ENCODE results near the gene RPL15.

RPL15 gene

GRCh38 chr3:23894254-23895061, 22.5 kb upstream of the RPL15 start:
- TF ChIP-seq REST (IDR thresholded peaks at IDR 0.05; ENCODE audit: insufficient replicate concordance, low read depth), result no peak
- no peak for TF ChIP-seq CTCF (IDR thresholded peaks at IDR 0.05; ENCODE audit: insufficient read depth, low read length)
- no peak for TF ChIP-seq GABPA (IDR thresholded peaks at IDR 0.05; ENCODE audit: low read depth)
- no peak for TF ChIP-seq SPI1 (IDR thresholded peaks at IDR 0.05; ENCODE audit: borderline replicate concordance, low read depth)
- no peak for TF ChIP-seq POLR2AphosphoS5 (IDR thresholded peaks at IDR 0.05; ENCODE audit: low read depth)
- Histone ChIP-seq H3K27me3 (ENCODE audit: insufficient read depth, poor library complexity, severe bottlenecking) (no peaks in the 10 kb centered on the region), H3K27ac (replicated peaks) (no peak overlapping the region), H3K4me3 (replicated peaks; ENCODE audit: insufficient read depth, low read length) (no peak overlapping the region)
- DNase-seq (ENCODE audit: low read depth in 1 of 2, low spot score in 1 of 2), result no peak

GRCh38 chr3:23895181-23895580, 21.8 kb upstream of the RPL15 start:
- Histone ChIP-seq H3K27ac (replicated peaks) (no peak overlapping the region), H3K4me3 (replicated peaks; ENCODE audit: insufficient read depth, low read length) (no peak overlapping the region), H3K27me3 (ENCODE audit: insufficient read depth, poor library complexity, severe bottlenecking) (no peaks in the 10 kb centered on the region)
- no peak for TF ChIP-seq GABPA (IDR thresholded peaks at IDR 0.05; ENCODE audit: low read depth)
- no peak for TF ChIP-seq POLR2AphosphoS5 (IDR thresholded peaks at IDR 0.05; ENCODE audit: low read depth)
- TF ChIP-seq CTCF (IDR thresholded peaks at IDR 0.05; ENCODE audit: insufficient read depth, low read length), result no peak
- TF ChIP-seq SPI1 (IDR thresholded peaks at IDR 0.05; ENCODE audit: borderline replicate concordance, low read depth), result no peak
- DNase-seq (ENCODE audit: low read depth in 1 of 2, low spot score in 1 of 2), result no peak

GRCh38 chr3:23900744-23901143, 16.2 kb upstream of the RPL15 start:
- Histone ChIP-seq H3K27me3 (ENCODE audit: insufficient read depth, poor library complexity, severe bottlenecking) (no peaks in the 10 kb centered on the region), H3K4me3 (replicated peaks; ENCODE audit: insufficient read depth, low read length) (no peak overlapping the region), H3K27ac (replicated peaks) (no peak overlapping the region)
- no peak for DNase-seq (ENCODE audit: low read depth in 1 of 2, low spot score in 1 of 2)
- TF ChIP-seq SPI1 (IDR thresholded peaks at IDR 0.05; ENCODE audit: borderline replicate concordance, low read depth), result no peak

- H3K27me3 ChIP-seq (ENCODE audit: insufficient read depth, poor library complexity, severe bottlenecking), result no peaks in the 10 kb centered on the region
- no peak overlapping the region for H3K4me3 ChIP-seq (replicated peaks; ENCODE audit: insufficient read depth, low read length)
- DNase-seq (ENCODE audit: low read depth in 1 of 2, low spot score in 1 of 2), result no peak
- H3K27ac ChIP-seq (replicated peaks), result no peak overlapping the region
- TF ChIP-seq POLR2AphosphoS5 (IDR thresholded peaks at IDR 0.05; ENCODE audit: low read depth), result no peak
- TF ChIP-seq SPI1 (IDR thresholded peaks at IDR 0.05; ENCODE audit: borderline replicate concordance, low read depth), result no peak
- TF ChIP-seq REST (IDR thresholded peaks at IDR 0.05; ENCODE audit: insufficient replicate concordance, low read depth), result no peak
- TF ChIP-seq CTCF (IDR thresholded peaks at IDR 0.05; ENCODE audit: insufficient read depth, low read length), result no peak
- no peak for TF ChIP-seq GABPA (IDR thresholded peaks at IDR 0.05; ENCODE audit: low read depth)
Observed at GRCh38 chr3:23904545-23904944, 12.4 kb upstream of the RPL15 start.

Data from HL-60 (cell line).